H9 (cell line): ENCODE results near the gene CYTL1. TPM values are rescaled to one million over a fixed set of nuclear protein-coding genes. Genes with fewer than 3 reads are reported as not detected.

ENCODE experiments used
- DNase-seq: peaks from one replicate; pipeline ENCODE4 v3.0.0-alpha.2; 2017
- H2AFZ ChIP-seq: one replicate; pipeline ENCODE4 v1.6.1; 2013; ENCODE audit warnings: mild to moderate bottlenecking, low read length, control low read depth, moderate library complexity
- H2AK5ac ChIP-seq: 2 replicates; pipeline ENCODE4 v1.6.1; 2013; ENCODE audit warnings: low read length, control low read depth, mixed read lengths; ENCODE audit not compliant: insufficient read length
- H2BK120ac ChIP-seq: one replicate; pipeline ENCODE4 v1.6.1; 2013; ENCODE audit warnings: low read depth, mild to moderate bottlenecking, low read length, control low read depth, inconsistent platforms; ENCODE audit not compliant: poor library complexity, severe bottlenecking
- H2BK12ac ChIP-seq: 2 replicates; pipeline ENCODE4 v1.6.1; 2013; ENCODE audit warnings: low read length, control low read depth, mixed read lengths, low read depth; ENCODE audit not compliant: insufficient read length
- H2BK15ac ChIP-seq: 2 replicates; pipeline ENCODE4 v1.6.1; 2013; ENCODE audit warnings: low read depth, low read length, control low read depth
- H2BK20ac ChIP-seq: one replicate; pipeline ENCODE4 v1.6.1; 2013; ENCODE audit warnings: low read depth, mild to moderate bottlenecking, low read length, control low read depth, inconsistent platforms; ENCODE audit not compliant: poor library complexity, severe bottlenecking
- H2BK5ac ChIP-seq: 2 replicates; pipeline ENCODE4 v1.6.1; 2013; ENCODE audit warnings: low read length, control low read depth, mixed read lengths; ENCODE audit not compliant: insufficient read length
- H3K14ac ChIP-seq: 2 replicates; pipeline ENCODE4 v1.6.1; 2013; ENCODE audit warnings: low read length, control low read depth; ENCODE audit not compliant: insufficient read depth
- H3K18ac ChIP-seq: 2 replicates; pipeline ENCODE4 v1.6.1; 2013; ENCODE audit warnings: low read depth, mild to moderate bottlenecking, mixed read lengths, low read length, control low read depth; ENCODE audit not compliant: insufficient read length
- H3K23ac ChIP-seq: 2 replicates; pipeline ENCODE4 v1.6.1; 2013; ENCODE audit warnings: low read length, control low read depth, mixed read lengths, low read depth; ENCODE audit not compliant: insufficient read length
- H3K23me2 ChIP-seq: 2 replicates; pipeline ENCODE4 v1.6.1; 2013; ENCODE audit warnings: low read depth, mild to moderate bottlenecking, mixed read lengths, low read length, control low read depth; ENCODE audit not compliant: insufficient read length, poor library complexity, severe bottlenecking
- H3K27ac ChIP-seq: 2 replicates; pipeline ENCODE4 v1.5.1; 2013; ENCODE audit warnings: low read length, control low read depth, mixed read lengths, low read depth; ENCODE audit not compliant: insufficient read length
- H3K27me3 ChIP-seq: 2 replicates; pipeline ENCODE4 v1.6.1; 2013; ENCODE audit warnings: low read length, control low read depth, inconsistent platforms; ENCODE audit not compliant: insufficient read depth
- H3K4ac ChIP-seq: 2 replicates; pipeline ENCODE4 v1.6.1; 2013; ENCODE audit warnings: low read depth, mild to moderate bottlenecking, control low read depth, inconsistent platforms, low read length, moderate library complexity
- H3K4me1 ChIP-seq: 2 replicates; pipeline ENCODE4 v1.6.1; 2013; ENCODE audit warnings: low read length, control low read depth, inconsistent platforms; ENCODE audit not compliant: insufficient read depth
- H3K4me2 ChIP-seq: 2 replicates; pipeline ENCODE4 v1.6.1; 2013; ENCODE audit warnings: low read length, control low read depth, mixed read lengths; ENCODE audit not compliant: insufficient read length, insufficient read depth
- H3K56ac ChIP-seq: 2 replicates; pipeline ENCODE4 v1.6.1; 2013; ENCODE audit warnings: low read depth, mild to moderate bottlenecking, mixed read lengths, low read length, control low read depth; ENCODE audit not compliant: insufficient read length
- H3K79me1 ChIP-seq: 2 replicates; pipeline ENCODE4 v1.6.1; 2013; ENCODE audit warnings: low read depth, mild to moderate bottlenecking, moderate library complexity, low read length, control low read depth, inconsistent platforms; ENCODE audit not compliant: insufficient read depth, poor library complexity, severe bottlenecking
- H3K79me2 ChIP-seq: 2 replicates; pipeline ENCODE4 v1.6.1; 2013; ENCODE audit warnings: low read length, control low read depth, inconsistent platforms; ENCODE audit not compliant: insufficient read depth
- H3K9ac ChIP-seq: 2 replicates; pipeline ENCODE4 v1.6.1; 2013; ENCODE audit warnings: low read length, control low read depth, mixed read lengths; ENCODE audit not compliant: insufficient read length; ENCODE audit errors: extremely low read depth
- H3K9me3 ChIP-seq: one replicate; pipeline ENCODE4 v1.6.1; 2013; ENCODE audit warnings: low read depth, low read length, inconsistent platforms; ENCODE audit not compliant: control insufficient read depth
- H3T11ph ChIP-seq: one replicate; pipeline ENCODE4 v1.6.1; 2013; ENCODE audit warnings: mild to moderate bottlenecking, low read length, control low read depth, inconsistent platforms
- H4K20me1 ChIP-seq: one replicate; pipeline ENCODE4 v1.6.1; 2013; ENCODE audit not compliant: control insufficient read depth, insufficient read length, insufficient read depth
- H4K5ac ChIP-seq: 2 replicates; pipeline ENCODE4 v1.6.1; 2013; ENCODE audit warnings: low read depth, mild to moderate bottlenecking, mixed read lengths, low read length, control low read depth; ENCODE audit not compliant: insufficient read length
- H4K8ac ChIP-seq: replicated peaks from 2 replicates; pipeline ENCODE4 v1.6.1; 2013; ENCODE audit warnings: low read length, control low read depth, mixed read lengths, low read depth; ENCODE audit not compliant: insufficient read length
- H4K91ac ChIP-seq: 2 replicates; pipeline ENCODE4 v1.6.1; 2013; ENCODE audit warnings: low read depth, mild to moderate bottlenecking, moderate library complexity, mixed read lengths, low read length, control low read depth; ENCODE audit not compliant: insufficient read length
- H3K27ac Mint-ChIP-seq, 3 experiments: 2 replicates in 2 of 3; 3 replicates in 1 of 3; pipeline ENCODE4 v1.8.0; 2020 to 2021; ENCODE audit warnings: mixed read lengths in 3 of 3, mild to moderate bottlenecking in 1 of 3, moderate library complexity in 1 of 3
- H3K27me3 Mint-ChIP-seq: 2 replicates; pipeline ENCODE4 v1.8.0; 2021; ENCODE audit warnings: low read depth, mild to moderate bottlenecking, moderate library complexity, mixed read lengths
- H3K36me3 Mint-ChIP-seq, 3 experiments: 2 replicates in 2 of 3; 3 replicates in 1 of 3; pipeline ENCODE4 v1.8.0; 2020 to 2021; ENCODE audit warnings: low read depth in 3 of 3, mixed read lengths in 3 of 3; ENCODE audit not compliant: insufficient read depth in 1 of 3
- H3K4me1 Mint-ChIP-seq, 2 experiments: 2 replicates each; pipeline ENCODE4 v1.8.0; 2020; ENCODE audit warnings: mixed read lengths in 2 of 2
- H3K4me3 Mint-ChIP-seq, 2 experiments: 2 replicates in 1 of 2; 3 replicates in 1 of 2; pipeline ENCODE4 v1.8.0; 2020 to 2021; ENCODE audit warnings: mild to moderate bottlenecking in 2 of 2, mixed read lengths in 2 of 2, moderate library complexity in 1 of 2
- H3K9me3 Mint-ChIP-seq, 2 experiments: 2 replicates in 1 of 2; 3 replicates in 1 of 2; pipeline ENCODE4 v1.8.0; 2020; ENCODE audit warnings: mild to moderate bottlenecking in 2 of 2, mixed read lengths in 2 of 2, moderate library complexity in 1 of 2
- CTCF ChIP-seq: fragments of 200-600 bp; sonication (generic); conservative IDR thresholded peaks from 3 replicates; pipeline ENCODE4 v1.8.0; 2021; ENCODE audit warnings: antibody characterized with exemption, mild to moderate bottlenecking
- WGBS: extraction: QIAGEN DNeasy Blood & Tissue Kit; methylation state at CpG from one replicate; pipeline ENCODE4 v1.1.7; 2013; ENCODE audit warnings: missing lambda C conversion rate, low lambda C conversion rate, mixed read lengths; ENCODE audit not compliant: insufficient read length; ENCODE audit errors: extremely low coverage; 5-methylcytosine and 5-hydroxymethylcytosine counted together
- total RNA-seq: library from RNA; stranded (reverse); gene quantifications from 2 replicates; pipeline ENCODE4 v1.2.1, GENCODE V29; 2021

The CYTL1 gene
- total RNA-seq, 1 experiment from 2014 or later: 1.7 TPM

DNA sequence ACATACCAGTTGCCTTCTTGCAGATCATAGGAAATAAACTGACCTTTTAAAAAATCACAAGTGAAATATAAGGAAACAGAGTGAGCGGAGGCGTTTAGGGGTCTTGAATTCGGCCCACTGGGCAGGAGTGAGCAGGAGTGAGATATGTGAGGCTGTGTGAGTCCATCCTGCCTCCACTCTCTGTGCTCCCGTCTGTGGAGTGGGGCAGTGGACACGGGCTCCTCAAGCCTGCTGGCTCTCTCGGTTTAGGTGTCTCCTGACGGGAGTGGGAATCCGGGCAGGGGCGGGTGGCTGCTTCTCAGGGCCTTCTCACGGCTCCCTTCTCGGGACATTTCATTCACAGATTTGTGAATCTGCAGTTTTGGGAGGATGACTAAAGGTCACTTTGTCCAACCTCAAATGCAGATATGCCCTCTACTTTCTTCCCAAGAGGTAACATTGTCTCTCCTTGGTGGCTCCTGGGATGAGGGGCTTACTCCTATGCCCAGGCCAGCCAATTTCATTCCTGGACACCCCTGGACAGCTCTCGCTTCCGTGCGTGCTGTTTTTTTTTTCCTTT lies 27.6 kb downstream of the CYTL1 start:
- no peak overlapping the region for H3K27ac Mint-ChIP-seq
- Histone ChIP-seq H3K14ac (no peak overlapping the region), H3K27ac (no peak overlapping the region), H3K23ac (no peak overlapping the region), H3K23me2 (no peaks in the 10 kb centered on the region), H3K4me2 (no peak overlapping the region), H3K79me1 (no peaks in the 10 kb centered on the region), H4K91ac (no peak overlapping the region), H3K27me3 (no peaks in the 10 kb centered on the region), H4K8ac (no peak overlapping the region), H2AK5ac (no peak overlapping the region), H3K79me2 (no peaks in the 10 kb centered on the region), H3K56ac (no peak overlapping the region), H3K18ac (no peak overlapping the region), H3K4ac (no peak overlapping the region), H2AFZ (no peak overlapping the region), H3K9me3 (no peaks in the 10 kb centered on the region), H4K20me1 (no peaks in the 10 kb centered on the region), H3K4me1 (no peaks in the 10 kb centered on the region), H3K9ac (no peak overlapping the region), H4K5ac (no peak overlapping the region), H2BK120ac (no peak overlapping the region), H2BK12ac (no peak overlapping the region), H2BK5ac (no peak overlapping the region), H3T11ph (no peak overlapping the region), H2BK20ac (no peak overlapping the region), H2BK15ac (no peak overlapping the region)
- TF ChIP-seq CTCF: no peak
- H3K36me3 Mint-ChIP-seq: no peaks in the 10 kb centered on the region
- H3K9me3 Mint-ChIP-seq: no peaks in the 10 kb centered on the region
- peaks cover 27% of the 10 kb centered on the region for H3K27me3 Mint-ChIP-seq
- no peak overlapping the region for H3K4me3 Mint-ChIP-seq
- DNase-seq: no peak
- no CpG with 5 or more reads among the region's 14 CpGs for WGBS
- peaks cover 10 to 19% of the 10 kb centered on the region in 2 experiments for H3K4me1 Mint-ChIP-seq
